OCI-LY3 (cell line): Measurements from ENCODE around the gene CABP7.

Source experiments
- EZH2phosphoT487 ChIP-seq: fragments of 200-600 bp; shearing (Covaris generic); IDR thresholded peaks from 2 replicates; pipeline ENCODE4 v1.6.1; 2018; ENCODE audit warnings: antibody characterized with exemption, mixed run types, low read depth
- TF ChIP-seq, protein P1 (sequence below): fragments of 200-600, 300-600 bp; sonication (generic); IDR thresholded peaks from 2 replicates; pipeline ENCODE4 v1.5.1; 2014; ENCODE audit warnings: antibody characterized with exemption, low read length, low read depth

DNA sequence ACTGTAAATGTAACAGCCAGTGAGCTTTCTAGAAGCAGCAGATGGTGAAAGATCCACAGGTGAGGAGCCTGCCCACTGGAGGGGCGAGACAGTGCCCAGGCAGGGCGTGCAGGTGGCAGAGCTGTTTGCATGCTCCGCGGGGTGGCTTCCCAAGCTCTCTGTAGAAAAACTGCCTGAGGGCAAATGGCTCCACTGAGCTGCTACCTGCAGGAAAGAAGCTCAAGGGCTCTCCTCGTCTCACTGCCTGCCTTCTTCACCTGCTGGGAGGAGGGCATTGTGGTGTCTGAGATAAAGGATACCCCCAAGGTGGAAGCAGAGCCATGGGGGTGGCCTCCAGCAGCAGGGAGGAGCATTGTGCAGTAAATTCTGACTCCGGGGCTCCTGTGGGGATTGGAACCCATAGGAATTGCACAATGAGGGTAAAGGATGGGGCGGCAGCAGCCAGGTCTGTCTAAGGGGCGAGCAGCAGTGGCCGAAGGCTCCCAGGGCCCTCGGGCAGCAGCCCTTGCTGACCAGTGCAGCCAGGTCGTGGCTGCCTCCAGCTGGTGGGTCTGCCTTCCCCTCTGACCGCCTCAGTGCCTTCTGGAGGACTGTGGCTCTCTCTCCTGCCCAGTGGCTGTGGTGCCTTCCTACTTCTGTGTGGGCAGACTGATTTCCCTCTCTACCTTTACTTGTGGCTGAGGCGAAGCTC is 28.0 kb upstream of the CABP7 start:
- TF ChIP-seq, protein P1, sequence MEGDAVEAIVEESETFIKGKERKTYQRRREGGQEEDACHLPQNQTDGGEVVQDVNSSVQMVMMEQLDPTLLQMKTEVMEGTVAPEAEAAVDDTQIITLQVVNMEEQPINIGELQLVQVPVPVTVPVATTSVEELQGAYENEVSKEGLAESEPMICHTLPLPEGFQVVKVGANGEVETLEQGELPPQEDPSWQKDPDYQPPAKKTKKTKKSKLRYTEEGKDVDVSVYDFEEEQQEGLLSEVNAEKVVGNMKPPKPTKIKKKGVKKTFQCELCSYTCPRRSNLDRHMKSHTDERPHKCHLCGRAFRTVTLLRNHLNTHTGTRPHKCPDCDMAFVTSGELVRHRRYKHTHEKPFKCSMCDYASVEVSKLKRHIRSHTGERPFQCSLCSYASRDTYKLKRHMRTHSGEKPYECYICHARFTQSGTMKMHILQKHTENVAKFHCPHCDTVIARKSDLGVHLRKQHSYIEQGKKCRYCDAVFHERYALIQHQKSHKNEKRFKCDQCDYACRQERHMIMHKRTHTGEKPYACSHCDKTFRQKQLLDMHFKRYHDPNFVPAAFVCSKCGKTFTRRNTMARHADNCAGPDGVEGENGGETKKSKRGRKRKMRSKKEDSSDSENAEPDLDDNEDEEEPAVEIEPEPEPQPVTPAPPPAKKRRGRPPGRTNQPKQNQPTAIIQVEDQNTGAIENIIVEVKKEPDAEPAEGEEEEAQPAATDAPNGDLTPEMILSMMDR: no peak
- TF ChIP-seq EZH2phosphoT487: no peak
